GM12892 (cell line): Measurements from ENCODE around the gene HELZ2.

Source experiments
- POLR2A ChIP-seq: IDR thresholded peaks from 2 replicates; pipeline ENCODE4 v1.6.1; 2011; ENCODE audit warnings: low read depth, low read length, control low read depth
- POLR2AphosphoS5 ChIP-seq: IDR thresholded peaks from 2 replicates; pipeline ENCODE4 v1.6.1; 2011; ENCODE audit warnings: low read depth, low read length, control low read depth

DNA sequence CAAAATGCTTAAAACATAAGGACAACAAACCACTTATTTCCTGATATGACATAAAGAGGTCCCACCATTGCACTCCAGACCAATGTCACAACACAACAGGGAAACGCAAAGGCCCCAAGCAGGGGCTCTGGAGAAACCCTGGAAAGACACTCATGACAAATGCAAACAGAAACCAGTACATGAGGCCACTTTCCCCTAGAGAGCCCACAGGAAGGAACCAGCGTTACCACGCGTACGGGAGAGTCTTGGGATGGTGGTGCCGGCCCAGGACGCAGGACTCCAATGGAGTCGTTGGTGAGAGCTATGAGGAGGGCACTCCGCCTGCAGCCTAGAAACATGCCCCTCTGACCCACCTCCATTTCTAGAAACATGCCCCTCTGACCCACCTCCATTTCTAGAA is 32.6 kb upstream of the HELZ2 start:
- TF ChIP-seq POLR2A, result no peak
- no peak for TF ChIP-seq POLR2AphosphoS5
